Stimulated activated CD4-positive, alpha-beta T cell treated with anti-CD3 and anti-CD28 coated beads, TNF-alpha, amount 100 ng/mL, for 24 hours (primary cell): ENCODE data around the gene LRIG1.
A peak's percentile ranks its signal among the peaks of the same experiment; 100 is the strongest.

Experiments used
- DNase-seq, 3 experiments: peaks; one replicate each; pipeline ENCODE4 v3.0.0-alpha.2; 2020; ENCODE audit warnings: low read depth in 3 of 3

Gene LRIG1

GRCh38 chr3:66500576-66501482 is at the start of gene LRIG1:
Gene LRIG1, minus strand, starts transcription at chr3:66501022. Its CDS starts 615 bp downstream, at chr3:66500407.
- DNase-seq: peak; percentile 96 to 99 (median 97)

GRCh38 chr3:66544619-66545429 is 44.0 kb upstream of the LRIG1 start:
- DNase-seq: no peak

- no peak for DNase-seq
Measured at GRCh38 chr3:66542153-66542552, 41.3 kb upstream of the LRIG1 start.

GRCh38 chr3:66539466-66539989 is 38.7 kb upstream of the LRIG1 start:
- no peak for DNase-seq

GRCh38 chr3:66538390-66538789 is 37.6 kb upstream of the LRIG1 start:
- no peak for DNase-seq

- no peak for DNase-seq
Measured at GRCh38 chr3:66537735-66538134, 36.9 kb upstream of the LRIG1 start.

- no peak for DNase-seq
Measured at GRCh38 chr3:66536791-66537190, 36.0 kb upstream of the LRIG1 start.

GRCh38 chr3:66534304-66534845 is 33.6 kb upstream of the LRIG1 start:
- DNase-seq: no peak

GRCh38 chr3:66532613-66533012 is 31.8 kb upstream of the LRIG1 start:
- DNase-seq: no peak

GRCh38 chr3:66532160-66532587 is 31.4 kb upstream of the LRIG1 start:
- DNase-seq: no peak

GRCh38 chr3:66531256-66531655 is 30.4 kb upstream of the LRIG1 start:
- DNase-seq: no peak

- DNase-seq: no peak
Measured at GRCh38 chr3:66527246-66527645, 26.4 kb upstream of the LRIG1 start.

- DNase-seq: no peak
Measured at GRCh38 chr3:66525771-66526170, 24.9 kb upstream of the LRIG1 start.

- DNase-seq: no peak
Measured at GRCh38 chr3:66520724-66521123, 19.9 kb upstream of the LRIG1 start.

- DNase-seq: no peak
Measured at GRCh38 chr3:66518644-66519043, 17.8 kb upstream of the LRIG1 start.

GRCh38 chr3:66518126-66518525 is 17.3 kb upstream of the LRIG1 start:
- no peak for DNase-seq

GRCh38 chr3:66517241-66517640 is 16.4 kb upstream of the LRIG1 start:
- DNase-seq: no peak

- no peak for DNase-seq
Measured at GRCh38 chr3:66508461-66508860, 7.6 kb upstream of the LRIG1 start.

- DNase-seq: no peak
Measured at GRCh38 chr3:66507423-66508260, 6.8 kb upstream of the LRIG1 start.

- DNase-seq: no peak
Measured at GRCh38 chr3:66506154-66506553, 5.3 kb upstream of the LRIG1 start.
